GM12891 (cell line): ENCODE measurements around the gene BMP4.

Source experiments
- DNase-seq: peaks from one replicate; pipeline ENCODE4 v3.0.0; 2011; ENCODE audit warnings: low spot score; ENCODE audit not compliant: insufficient read length
- FAIRE-seq: peaks from 2 replicates; lab custom pipeline; 2011; peaks lifted over from hg19 to GRCh38; lab: Jason Lieb, UNC
- PAX5 ChIP-seq: IDR thresholded peaks from 2 replicates; pipeline ENCODE4 v1.6.1; 2011; ENCODE audit warnings: low read length, moderate library complexity, mild to moderate bottlenecking; ENCODE audit not compliant: insufficient read depth, severe bottlenecking
- POLR2A ChIP-seq: IDR thresholded peaks from 2 replicates; pipeline ENCODE4 v1.6.1; 2011; ENCODE audit warnings: low read depth, low read length, control low read depth
- POLR2AphosphoS5 ChIP-seq: IDR thresholded peaks from 2 replicates; pipeline ENCODE4 v1.6.1; 2011; ENCODE audit warnings: low read depth, low read length, control low read depth
- POU2F2 ChIP-seq: IDR thresholded peaks from 2 replicates; pipeline ENCODE4 v1.6.1; 2011; ENCODE audit warnings: low read depth, mild to moderate bottlenecking, control low read depth, low read length, moderate library complexity
- SPI1 ChIP-seq: IDR thresholded peaks from 2 replicates; pipeline ENCODE4 v1.6.1; 2011; ENCODE audit warnings: low read depth, low read length, control low read depth
- TAF1 ChIP-seq: IDR thresholded peaks from 2 replicates; pipeline ENCODE4 v1.6.1; 2011; ENCODE audit warnings: low read depth, low read length, control low read depth

BMP4 gene

DNA sequence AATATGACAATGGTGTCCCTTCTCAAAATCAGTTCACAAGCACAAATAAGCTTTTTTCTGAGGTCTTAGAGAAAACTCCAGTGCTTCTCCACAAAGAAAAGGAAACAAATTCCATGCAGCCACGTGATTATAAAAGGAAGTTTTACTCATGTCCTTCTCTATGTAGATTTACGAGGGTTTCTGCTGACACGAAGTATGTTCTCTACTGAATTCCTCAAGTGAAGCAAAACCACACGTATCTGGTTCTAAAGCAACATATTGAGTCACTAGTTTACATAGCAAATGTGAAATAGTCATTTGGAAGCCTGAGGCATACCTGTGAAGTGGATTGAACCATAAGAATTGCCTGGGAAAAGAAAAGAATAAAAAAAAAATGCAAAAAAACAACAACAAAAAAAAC is 31.9 kb downstream of the BMP4 start:
- no peak for TF ChIP-seq POU2F2
- TF ChIP-seq TAF1: no peak
- TF ChIP-seq SPI1: no peak
- TF ChIP-seq POLR2A: no peak
- TF ChIP-seq PAX5: no peak
- no peak for TF ChIP-seq POLR2AphosphoS5
- FAIRE-seq (no peak), DNase-seq (no peak)

DNA sequence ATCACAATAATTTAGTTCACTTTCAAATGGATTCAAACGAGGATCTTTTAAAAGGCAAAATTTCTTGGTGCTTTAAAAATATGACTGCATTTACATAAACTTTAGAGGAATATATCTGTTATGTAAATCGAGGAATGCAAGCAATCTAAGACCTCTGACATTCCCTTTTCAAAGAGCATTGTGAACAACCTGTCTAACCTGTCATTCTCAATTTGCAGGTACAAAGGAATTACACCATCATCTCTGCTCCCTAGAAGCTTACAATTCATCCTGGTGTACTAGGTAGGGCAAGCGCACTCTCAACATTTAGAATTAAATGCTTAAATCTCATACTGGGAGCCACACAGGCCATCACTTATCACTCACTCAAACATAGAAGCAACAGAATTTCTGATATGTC is 35.6 kb downstream of the BMP4 start:
- TF ChIP-seq POLR2AphosphoS5 (no peak), POLR2A (no peak), PAX5 (no peak), SPI1 (no peak), POU2F2 (no peak), TAF1 (no peak)
- DNase-seq (no peak), FAIRE-seq (no peak)

DNA sequence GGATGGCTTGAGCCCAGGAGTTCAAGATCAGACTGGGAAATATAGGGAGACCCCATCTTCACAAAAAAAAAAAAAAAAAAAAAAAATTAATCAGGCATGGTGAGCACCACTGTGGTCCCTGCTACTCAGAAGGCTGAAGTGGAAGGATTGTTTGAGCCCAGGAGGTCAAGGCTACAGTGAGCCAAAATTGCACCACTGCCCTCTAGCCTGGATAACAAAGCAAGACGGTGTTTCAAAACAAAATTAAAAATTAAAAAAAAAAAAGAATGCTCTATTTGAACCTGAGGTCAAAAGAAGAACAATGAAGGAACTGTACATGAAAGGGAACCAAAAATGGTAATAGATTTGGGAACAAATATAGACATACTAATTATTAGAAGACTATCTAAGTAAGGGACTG is 40.4 kb downstream of the BMP4 start:
- TF ChIP-seq PAX5: no peak
- no peak for TF ChIP-seq TAF1
- TF ChIP-seq SPI1: no peak
- DNase-seq (no peak), FAIRE-seq (no peak)

DNA sequence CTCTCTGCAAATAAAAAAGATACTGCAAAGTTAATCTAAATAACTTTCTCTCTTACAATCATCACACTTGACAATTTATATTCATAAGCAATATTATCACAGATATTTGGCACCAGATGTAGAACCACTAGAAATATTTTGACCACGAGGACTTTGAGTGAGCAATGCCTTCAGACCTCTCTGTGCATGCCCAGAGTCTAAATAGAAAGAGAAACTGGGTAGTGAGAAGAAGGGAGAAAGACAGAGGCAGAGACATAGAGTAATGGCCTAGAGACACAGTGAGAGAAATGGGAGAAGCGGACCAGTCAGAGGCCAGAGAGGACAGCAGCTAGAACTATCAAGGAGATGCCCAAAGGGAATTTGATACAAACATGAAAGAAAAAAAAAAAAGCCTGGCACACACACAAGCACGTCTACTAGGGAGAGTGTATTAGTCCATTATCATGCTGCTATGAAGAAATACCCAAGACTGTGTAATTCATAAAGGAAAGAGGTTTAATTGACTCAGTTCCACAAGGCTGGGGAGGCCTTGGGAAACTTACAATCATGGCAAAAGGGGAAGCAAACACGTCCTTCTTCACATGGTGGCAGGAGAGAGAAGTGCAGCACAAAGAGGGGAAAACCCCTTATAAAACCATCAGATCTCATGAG is 41.1 kb downstream of the BMP4 start:
- no peak for DNase-seq
- no peak for FAIRE-seq
- TF ChIP-seq POU2F2 (no peak), POLR2AphosphoS5 (no peak), TAF1 (no peak), PAX5 (no peak), POLR2A (no peak), SPI1 (no peak)

DNA sequence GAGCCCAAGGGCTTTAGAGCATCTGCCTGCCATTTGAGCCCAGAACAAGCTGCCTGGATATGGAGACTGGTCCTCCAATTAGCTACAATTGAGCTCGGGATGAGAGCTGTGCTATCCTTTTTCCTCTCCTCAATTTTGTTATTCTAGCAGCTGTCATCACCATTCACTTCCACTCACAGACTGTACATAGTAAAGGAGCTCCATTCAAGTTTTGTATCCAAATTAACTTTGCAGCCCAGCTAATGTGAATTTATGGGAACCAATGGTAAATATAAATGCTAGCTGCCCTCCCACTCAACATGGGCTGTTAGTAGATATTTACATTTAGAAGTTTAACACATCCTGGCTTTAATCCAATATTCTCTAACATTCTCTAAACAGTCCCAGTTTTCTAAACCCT is 44.6 kb downstream of the BMP4 start:
- FAIRE-seq (no peak), DNase-seq (no peak)
- TF ChIP-seq PAX5: no peak
- TF ChIP-seq SPI1: no peak
- no peak for TF ChIP-seq POLR2A
- TF ChIP-seq POLR2AphosphoS5: no peak
- no peak for TF ChIP-seq POU2F2
- no peak for TF ChIP-seq TAF1

DNA sequence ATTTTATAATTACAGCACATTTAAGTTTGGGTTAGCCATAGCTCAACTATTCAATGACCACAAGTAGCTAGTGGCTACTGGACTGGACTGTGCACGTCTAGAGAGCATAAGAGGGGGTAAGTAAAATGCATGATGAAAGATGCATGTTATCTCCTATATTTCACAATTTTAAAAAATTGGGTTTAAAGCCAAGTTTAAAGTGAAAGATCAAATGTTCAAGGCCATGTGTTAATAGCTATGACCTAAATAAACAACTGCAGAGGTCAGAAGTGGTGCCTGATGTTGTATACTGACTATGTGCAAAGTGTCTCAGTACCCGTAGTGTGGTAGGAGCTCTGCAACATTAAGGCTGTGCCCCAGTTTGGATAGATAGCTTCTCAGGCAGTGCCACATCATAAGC is 48.2 kb downstream of the BMP4 start:
- FAIRE-seq (no peak), DNase-seq (no peak)
- TF ChIP-seq SPI1 (no peak), PAX5 (no peak), POLR2AphosphoS5 (no peak), POLR2A (no peak), TAF1 (no peak), POU2F2 (no peak)

DNA sequence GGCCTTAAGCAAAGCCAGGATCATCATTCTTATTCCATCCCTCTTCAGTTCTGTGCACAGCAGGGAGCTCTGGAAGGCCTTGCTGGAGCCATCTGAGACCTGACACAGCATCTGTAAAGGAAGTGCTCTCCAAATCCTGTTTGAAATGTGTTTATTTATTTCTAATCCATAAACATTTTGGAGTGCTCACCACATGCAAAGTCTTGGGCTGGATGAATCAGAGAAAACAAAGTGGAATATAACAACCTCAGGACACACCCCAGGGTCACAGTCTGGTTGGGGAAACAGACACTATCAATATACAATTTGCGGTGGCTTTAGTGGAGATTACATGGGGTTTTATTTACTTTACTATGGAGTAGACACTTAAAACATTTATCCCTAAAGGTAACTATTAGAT is 54.3 kb downstream of the BMP4 start:
- TF ChIP-seq POLR2A: no peak
- TF ChIP-seq SPI1: no peak
- TF ChIP-seq POU2F2: no peak
- no peak for TF ChIP-seq PAX5
- TF ChIP-seq TAF1: no peak
- TF ChIP-seq POLR2AphosphoS5: no peak
- FAIRE-seq: no peak
- no peak for DNase-seq

DNA sequence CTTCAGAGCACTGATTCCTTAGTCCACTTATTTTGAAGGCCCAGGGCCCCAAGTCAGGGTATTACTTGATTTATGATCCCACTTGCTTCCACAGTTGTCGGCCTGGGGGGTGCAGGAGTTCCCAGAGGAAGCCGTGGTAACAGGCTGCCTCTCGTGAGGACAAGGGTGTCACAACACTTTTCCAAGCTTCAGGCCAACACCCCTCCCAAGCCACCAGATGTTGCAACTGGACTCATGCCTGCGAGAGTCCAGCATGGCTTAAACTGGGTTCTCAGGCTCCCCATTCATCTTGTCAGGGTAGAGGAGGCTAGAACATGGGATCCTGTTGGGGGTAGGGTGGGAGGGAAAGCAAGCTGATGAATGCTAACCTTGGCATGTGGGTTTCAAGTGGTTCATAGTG is 56.1 kb downstream of the BMP4 start:
- no peak for TF ChIP-seq PAX5
- TF ChIP-seq SPI1: no peak
- TF ChIP-seq POLR2AphosphoS5: no peak
- FAIRE-seq (no peak), DNase-seq (no peak)
